ENCODE data around the gene SLC9A5. TPM values are rescaled to one million over a fixed set of nuclear protein-coding genes. Genes with fewer than 3 reads are reported as not detected.

SLC9A5 gene
- total and polyA plus RNA-seq, 2 donors (not counting 3 experiments of a cell fraction or from before 2014, with no cell fraction given): 2.7 to 2.8 TPM

- Histone ChIP-seq H3K36me3 (ENCODE audit: control insufficient read depth in 2 of 2, extremely low read depth in 1 of 2, insufficient read depth in 2 of 2, low read length in 2 of 2) (no peaks in the 10 kb centered on the region), H3K9me1 (replicated peaks; ENCODE audit: control insufficient read depth, extremely low read depth, insufficient read depth, low read length) (no peaks in the 10 kb centered on the region), H3K27ac (ENCODE audit: insufficient read depth, low read depth, low read length) (no peak overlapping the region), H4K20me1 (replicated peaks; ENCODE audit: control insufficient read depth, extremely low read depth, insufficient read depth, low read length) (no peaks in the 10 kb centered on the region), H3K4me1 (ENCODE audit: control insufficient read depth, extremely low read depth, insufficient read depth, low read length) (peaks cover 4% of the 10 kb centered on the region), H3K9ac (replicated peaks; ENCODE audit: extremely low read depth, insufficient read depth, low read length) (no peak overlapping the region), H3K4me3 (replicated peaks in 1 of 3; ENCODE audit: insufficient read depth in 1 of 3, low read depth in 1 of 3, low read length in 3 of 3) (no peak overlapping the region), H3K4me2 (ENCODE audit: insufficient read depth, low read length) (no peak overlapping the region), H3K79me2 (ENCODE audit: control insufficient read depth, insufficient read depth, low read length) (no peaks in the 10 kb centered on the region), H2AFZ (ENCODE audit: low read depth, low read length) (no peak overlapping the region), H3K9me3 (replicated peaks; ENCODE audit: control insufficient read depth, insufficient read depth, low read length) (no peaks in the 10 kb centered on the region), H3K27me3 (ENCODE audit: control insufficient read depth in 2 of 2, insufficient read depth in 2 of 2, low read length in 2 of 2) (peaks cover 0 to 3% of the 10 kb centered on the region in 2 experiments)
- POLR2A ChIA-PET: no interaction called here
- intact Hi-C loops (cut with micrococcal nuclease): no loop called here
- no TSS peak for BruUV-seq (replicated peaks)
- no peak for FAIRE-seq
- CTCF ChIA-PET: no interaction called here
- dilution Hi-C loops (cut with MboI; ENCODE audit: extremely low pct_ligation_motif_present, low sequenced_read_pairs): no loop called here
- TF ChIP-seq POLR2AphosphoS5 (IDR thresholded peaks at IDR 0.05; ENCODE audit: insufficient read depth, low read depth, low read length) (no peak), GATA2 (IDR thresholded peaks at IDR 0.05; ENCODE audit: insufficient read depth, insufficient read length, low read depth, low read length) (no peak), POLR2A (IDR thresholded peaks at IDR 0.05; ENCODE audit: low read depth, low read length) (no peak), EZH2 (IDR thresholded peaks at IDR 0.05; ENCODE audit: borderline replicate concordance, low read depth, low read length, severe bottlenecking) (no peak), MYC (IDR thresholded peaks at IDR 0.05; ENCODE audit: low read depth, low read length) (no peak), FOS (IDR thresholded peaks at IDR 0.05; ENCODE audit: borderline replicate concordance, insufficient read depth, low read length) (no peak), MAX (IDR thresholded peaks at IDR 0.05; ENCODE audit: insufficient read depth, insufficient read length) (no peak), JUN (IDR thresholded peaks at IDR 0.05; ENCODE audit: borderline replicate concordance, insufficient read depth, insufficient read length, low read depth) (no peak), CTCF (IDR thresholded peaks at IDR 0.05; ENCODE audit: extremely low read depth in 1 of 2, insufficient read depth in 1 of 2, low read depth in 1 of 2, low read length in 2 of 2) (no peak)
- no peak for DNase-seq (ENCODE audit: low read depth, low spot score)
These were observed 6.2 kb downstream of the SLC9A5 start for GRCh38 chr16:67254801-67255552.

All from endothelial cell of umbilical vein (primary cell).